ENCODE measurements around the gene MEGF11.

The MEGF11 gene

GRCh38 chr15:66098022-66098363, 155.6 kb downstream of the MEGF11 start:
- no peak for DNase-seq (ENCODE audit: low spot score)
- TF ChIP-seq, protein P1, sequence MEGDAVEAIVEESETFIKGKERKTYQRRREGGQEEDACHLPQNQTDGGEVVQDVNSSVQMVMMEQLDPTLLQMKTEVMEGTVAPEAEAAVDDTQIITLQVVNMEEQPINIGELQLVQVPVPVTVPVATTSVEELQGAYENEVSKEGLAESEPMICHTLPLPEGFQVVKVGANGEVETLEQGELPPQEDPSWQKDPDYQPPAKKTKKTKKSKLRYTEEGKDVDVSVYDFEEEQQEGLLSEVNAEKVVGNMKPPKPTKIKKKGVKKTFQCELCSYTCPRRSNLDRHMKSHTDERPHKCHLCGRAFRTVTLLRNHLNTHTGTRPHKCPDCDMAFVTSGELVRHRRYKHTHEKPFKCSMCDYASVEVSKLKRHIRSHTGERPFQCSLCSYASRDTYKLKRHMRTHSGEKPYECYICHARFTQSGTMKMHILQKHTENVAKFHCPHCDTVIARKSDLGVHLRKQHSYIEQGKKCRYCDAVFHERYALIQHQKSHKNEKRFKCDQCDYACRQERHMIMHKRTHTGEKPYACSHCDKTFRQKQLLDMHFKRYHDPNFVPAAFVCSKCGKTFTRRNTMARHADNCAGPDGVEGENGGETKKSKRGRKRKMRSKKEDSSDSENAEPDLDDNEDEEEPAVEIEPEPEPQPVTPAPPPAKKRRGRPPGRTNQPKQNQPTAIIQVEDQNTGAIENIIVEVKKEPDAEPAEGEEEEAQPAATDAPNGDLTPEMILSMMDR (IDR thresholded peaks at IDR 0.05; ENCODE audit: extremely low read depth, missing control alignments): no peak

DNA sequence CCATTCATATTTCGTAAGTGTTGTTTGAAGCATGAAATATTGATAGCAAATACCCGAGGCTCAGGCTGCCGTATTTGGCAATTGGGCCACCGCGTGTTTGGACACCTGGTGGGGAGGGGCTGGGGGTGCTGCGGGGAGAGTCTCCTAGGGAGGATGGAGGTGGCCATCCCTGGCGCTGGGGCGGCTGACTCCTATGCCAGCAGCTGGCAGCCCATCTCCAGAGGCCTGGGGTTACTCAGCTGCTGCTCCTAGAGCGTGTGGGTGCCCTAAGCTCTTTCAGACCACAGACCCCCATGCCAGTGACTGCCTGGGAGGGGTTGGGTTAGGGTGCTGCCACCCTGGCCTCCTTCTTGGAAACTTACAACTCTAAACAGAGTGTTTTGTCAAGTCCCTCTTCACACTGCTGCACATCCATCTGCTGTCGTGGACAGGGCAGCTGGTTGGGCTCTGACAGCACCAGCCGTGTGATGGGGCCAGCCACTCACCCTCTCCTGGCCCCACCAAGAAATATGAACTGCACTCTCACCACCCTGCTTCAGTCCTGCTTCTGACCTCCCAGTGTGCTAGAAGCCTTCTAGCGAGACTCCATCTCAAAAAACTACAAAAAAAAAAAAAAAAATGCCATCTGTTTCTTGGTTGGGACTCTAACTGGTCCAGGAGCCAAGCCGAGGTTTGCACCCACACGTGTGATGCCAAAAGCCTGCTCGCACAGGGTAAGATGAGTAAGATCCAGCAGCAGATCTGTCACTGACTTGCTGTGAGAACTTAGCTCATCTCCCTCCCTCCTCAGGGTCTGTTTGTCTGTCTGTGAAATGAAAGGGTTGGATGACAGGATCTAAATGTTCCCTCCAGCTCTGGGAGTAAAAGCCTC, 156.2 kb downstream of the MEGF11 start:
- TF ChIP-seq, protein P1 (IDR thresholded peaks at IDR 0.05; ENCODE audit: extremely low read depth, missing control alignments): no peak
- DNase-seq (ENCODE audit: low spot score): no peak

- TF ChIP-seq, protein P1 (IDR thresholded peaks at IDR 0.05; ENCODE audit: extremely low read depth, missing control alignments): no peak
- DNase-seq (ENCODE audit: low spot score): no peak
Observed at GRCh38 chr15:66096688-66097058, 156.9 kb downstream of the MEGF11 start.

- DNase-seq (ENCODE audit: low spot score): no peak
- TF ChIP-seq, protein P1 (IDR thresholded peaks at IDR 0.05; ENCODE audit: extremely low read depth, missing control alignments): no peak
Observed at GRCh38 chr15:66095871-66096687, 157.5 kb downstream of the MEGF11 start.

GRCh38 chr15:66094331-66094730, 159.2 kb downstream of the MEGF11 start:
- DNase-seq (ENCODE audit: low spot score): no peak
- TF ChIP-seq, protein P1 (IDR thresholded peaks at IDR 0.05; ENCODE audit: extremely low read depth, missing control alignments): no peak

DNA sequence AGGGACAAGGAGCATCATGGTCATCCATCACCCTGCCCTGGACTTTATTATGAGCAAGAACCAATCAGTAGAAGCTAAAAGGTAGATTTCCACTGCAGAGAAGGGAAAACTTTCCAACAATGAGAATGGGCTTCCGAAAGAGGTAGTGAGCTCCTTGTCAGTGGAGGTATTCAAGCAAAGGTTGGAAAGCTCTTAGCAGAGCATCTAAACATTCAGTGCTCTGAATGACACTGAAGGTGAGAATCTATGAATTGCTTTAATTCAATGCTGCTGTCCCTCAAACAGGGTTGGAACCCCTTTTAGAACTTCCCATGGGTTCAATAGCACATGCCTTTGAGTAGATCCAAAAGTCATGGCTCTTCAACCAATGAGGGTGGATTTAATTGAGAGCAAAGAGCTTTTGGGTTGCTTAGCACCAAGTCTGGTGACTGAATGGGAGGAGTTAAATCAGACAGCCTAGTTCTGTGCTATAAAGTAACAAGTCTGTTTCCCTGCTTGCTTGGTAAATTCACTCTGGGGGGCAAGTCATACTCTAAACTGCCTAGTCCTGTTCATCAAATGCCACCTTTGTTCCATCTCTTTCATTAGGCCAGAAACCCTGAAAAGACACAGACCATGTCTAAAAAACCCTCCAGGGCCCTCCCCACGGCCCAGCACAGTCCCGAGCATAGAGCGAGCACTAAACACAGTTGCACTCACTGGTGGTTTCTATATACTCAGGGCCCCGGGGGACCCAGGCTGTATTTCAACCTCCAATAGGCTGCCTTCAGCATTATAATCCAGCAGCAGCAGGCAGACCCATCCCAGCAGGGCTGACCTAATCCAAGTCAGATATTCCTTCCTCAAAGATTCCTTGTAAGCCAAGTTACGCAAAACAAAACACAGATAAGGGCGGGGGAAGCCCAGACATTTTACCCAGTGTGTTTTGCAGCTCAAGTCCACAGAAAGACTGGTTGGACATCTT, 161.2 kb downstream of the MEGF11 start:
- DNase-seq (ENCODE audit: low spot score): no peak
- TF ChIP-seq, protein P1 (IDR thresholded peaks at IDR 0.05; ENCODE audit: extremely low read depth, missing control alignments): no peak

Measured in GM20000 (cell line).